22Rv1 (cell line): ENCODE measurements around the gene GRIK5.

ENCODE experiments used
- ZFX ChIP-seq: fragments of 450-650 bp; IDR thresholded peaks from 2 replicates; pipeline ENCODE4 v1.6.1; 2017; ENCODE audit warnings: antibody characterized with exemption, borderline replicate concordance
- TF ChIP-seq, protein P1 (sequence below): fragments of 450-650 bp; IDR thresholded peaks from 2 replicates; pipeline ENCODE4 v1.5.1; 2017; ENCODE audit warnings: mild to moderate bottlenecking

DNA sequence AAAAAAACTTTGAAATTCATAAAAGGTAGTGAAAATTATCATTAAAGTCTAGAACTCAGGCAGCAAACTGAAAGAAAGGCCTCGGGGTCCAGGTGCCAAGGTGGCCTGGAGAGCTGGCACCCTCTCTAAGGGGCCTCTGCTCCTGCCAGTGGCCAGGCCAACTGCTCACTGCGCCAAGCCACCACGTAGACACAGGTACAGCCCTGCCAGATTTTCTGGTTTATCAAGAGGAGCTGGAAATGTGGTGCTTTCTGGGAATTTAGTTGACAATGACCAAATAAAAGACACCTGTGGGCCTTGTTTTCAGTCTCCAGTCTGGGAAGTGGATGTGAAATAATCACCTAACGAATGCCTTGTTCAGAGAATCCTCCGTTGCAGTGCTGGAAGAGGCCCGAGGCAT lies 28.8 kb upstream of the GRIK5 start:
- TF ChIP-seq, protein P1, sequence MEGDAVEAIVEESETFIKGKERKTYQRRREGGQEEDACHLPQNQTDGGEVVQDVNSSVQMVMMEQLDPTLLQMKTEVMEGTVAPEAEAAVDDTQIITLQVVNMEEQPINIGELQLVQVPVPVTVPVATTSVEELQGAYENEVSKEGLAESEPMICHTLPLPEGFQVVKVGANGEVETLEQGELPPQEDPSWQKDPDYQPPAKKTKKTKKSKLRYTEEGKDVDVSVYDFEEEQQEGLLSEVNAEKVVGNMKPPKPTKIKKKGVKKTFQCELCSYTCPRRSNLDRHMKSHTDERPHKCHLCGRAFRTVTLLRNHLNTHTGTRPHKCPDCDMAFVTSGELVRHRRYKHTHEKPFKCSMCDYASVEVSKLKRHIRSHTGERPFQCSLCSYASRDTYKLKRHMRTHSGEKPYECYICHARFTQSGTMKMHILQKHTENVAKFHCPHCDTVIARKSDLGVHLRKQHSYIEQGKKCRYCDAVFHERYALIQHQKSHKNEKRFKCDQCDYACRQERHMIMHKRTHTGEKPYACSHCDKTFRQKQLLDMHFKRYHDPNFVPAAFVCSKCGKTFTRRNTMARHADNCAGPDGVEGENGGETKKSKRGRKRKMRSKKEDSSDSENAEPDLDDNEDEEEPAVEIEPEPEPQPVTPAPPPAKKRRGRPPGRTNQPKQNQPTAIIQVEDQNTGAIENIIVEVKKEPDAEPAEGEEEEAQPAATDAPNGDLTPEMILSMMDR, result no peak
- TF ChIP-seq ZFX, result no peak
